Esophagus squamous epithelium (tissue), 4 donors: ENCODE data around the gene PCDHA3.

Experiments
- CTCF ChIP-seq, 6 experiments: fragments of 450-650 bp in 4 of 6; fragments of 200-600 bp in 2 of 6; sonication (generic) in 2 of 6; IDR thresholded peaks; one replicate each; pipeline ENCODE4 v1.5.1; 2016 to 2019; ENCODE audit warnings: antibody characterized with exemption in 6 of 6, mild to moderate bottlenecking in 4 of 6, moderate library complexity in 4 of 6
- POLR2A ChIP-seq, 4 donors: fragments of 450-650 bp; IDR thresholded peaks; one replicate each; pipeline ENCODE4 v1.6.1; 2017; ENCODE audit warnings: antibody characterized with exemption in 4 of 4, mild to moderate bottlenecking in 4 of 4, moderate library complexity in 3 of 4

GRCh38 chr5:140827704-140828361, 27.0 kb downstream of the PCDHA3 start, which contains the start of gene PCDHA6:
- no peak for TF ChIP-seq CTCF (IDR thresholded peaks at IDR 0.05)
- no peak for TF ChIP-seq POLR2A (IDR thresholded peaks at IDR 0.05)
